GM18502 (cell line): ENCODE data around the gene SLC34A1.

ENCODE experiments used
- ATAC-seq: cut with Tn5 transposase; IDR thresholded peaks from one replicate; pipeline ENCODE4 v1.9.1; 2021; ENCODE audit warnings: mild to moderate bottlenecking; ENCODE audit not compliant: unreplicated experiment, poor library complexity

The SLC34A1 gene

GRCh38 chr5:177442066-177442826 is 58.0 kb downstream of the SLC34A1 start:
- ATAC-seq = no peak

GRCh38 chr5:177443144-177443983 is 59.1 kb downstream of the SLC34A1 start:
- ATAC-seq = no peak

- ATAC-seq = no peak
These were observed 60.1 kb downstream of the SLC34A1 start for GRCh38 chr5:177444106-177445051.

GRCh38 chr5:177445052-177445916 is 61.0 kb downstream of the SLC34A1 start:
- no peak for ATAC-seq

- no peak for ATAC-seq
These were observed 61.6 kb downstream of the SLC34A1 start for GRCh38 chr5:177445917-177446199.

- ATAC-seq = peak; percentile 51
These were observed 62.2 kb downstream of the SLC34A1 start, which contains the start of gene PRR7 for GRCh38 chr5:177446200-177447065. PRR7 (plus strand) TSS chr5:177446814; CDS start chr5:177455068, 8,254 bp downstream.

GRCh38 chr5:177447066-177447610 is 62.9 kb downstream of the SLC34A1 start:
- ATAC-seq = peak; percentile 39

- ATAC-seq = no peak
These were observed 63.5 kb downstream of the SLC34A1 start for GRCh38 chr5:177447611-177448243.
